Left colon (tissue), 2 donors: ENCODE data around the gene INTS2. TPM values are rescaled to one million over a fixed set of nuclear protein-coding genes. Genes with fewer than 3 reads are reported as not detected.
"Not testable (repeated sequence)": the region's sequence is repeated elsewhere in the genome, so short reads cannot be mapped to it uniquely, and the experiment has no call there.

Source experiments
- ATAC-seq: fragments of 200-7000 bp; cut with Tn5 transposase; one replicate; pipeline ENCODE4 v1.9.1; 2020; ENCODE audit warnings: mild to moderate bottlenecking, moderate library complexity
- DNase-seq, 2 donors: peaks; one replicate each; pipeline ENCODE4 v3.0.0-alpha.2; 2020
- intact Hi-C, 2 donors: fragments of 100-400 bp; cut with DNase I in 1 of 2; cut with micrococcal nuclease in 1 of 2; formaldehyde crosslinking; loops; one replicate each; pipeline versions ENCODE4 v1.11.2 to v1.14.0; 2022; cut with DNase I, micrococcal nuclease
- total RNA-seq, 2 donors: library from RNA; stranded (reverse); fragmentation: NEBNext Ultra II Directional; extraction: Animal tissue kit (Norgen Biotek cat#: 25700); gene quantifications; one replicate each; pipeline ENCODE4 v1.2.1, GENCODE V29; 2021
- donor health status: DM: no; HTN: no; CAD: no.
- donor health status: DM: yes; HTN: yes; CAD: no.

INTS2 gene
- total RNA-seq, 2 donors from 2014 or later = 9.2 to 9.8 TPM

- intact Hi-C loops = loop anchor here in 1 of 2 donors (10.0 kb wide), 1 partner anchor 202 kb away; the partner anchor contains the start of gene MED13
- ATAC-seq = peak; percentile 96
- peak; percentile 91 to 92 for DNase-seq
These were observed 64.6 kb downstream of the INTS2 start, which contains the start of gene BRIP1 for GRCh38 chr17:61862975-61863800. TSS of gene BRIP1 (minus strand) at chr17:61863528. CDS start at chr17:61861539, 1,989 bp downstream.

- intact Hi-C loops = loop anchor here in 1 of 2 donors (10.0 kb wide), 1 partner anchor 203 kb away; the partner anchor contains the start of gene MED13
- DNase-seq (no peak), ATAC-seq (no peak)
These were observed 65.6 kb downstream of the INTS2 start for GRCh38 chr17:61862105-61862574.

- DNase-seq, ATAC-seq: not testable (repeated sequence)
- intact Hi-C loops = loop anchor here in 1 of 2 donors (10.0 kb wide), 1 partner anchor 204 kb away; the partner anchor contains the start of gene MED13
These were observed 67.4 kb downstream of the INTS2 start for GRCh38 chr17:61860397-61860796.

GRCh38 chr17:61856035-61856434 is 71.7 kb downstream of the INTS2 start:
- ATAC-seq (no peak), DNase-seq (no peak)
- intact Hi-C loops = no loop called here

GRCh38 chr17:61852857-61853256 is 74.9 kb downstream of the INTS2 start:
- ATAC-seq (no peak), DNase-seq (no peak)
- intact Hi-C loops = no loop called here

- DNase-seq = no peak
- intact Hi-C loops = no loop called here
- ATAC-seq = no peak
These were observed 78.1 kb downstream of the INTS2 start for GRCh38 chr17:61849674-61850073.

- no peak for ATAC-seq
- intact Hi-C loops = no loop called here
- no peak for DNase-seq
These were observed 78.9 kb downstream of the INTS2 start for GRCh38 chr17:61848896-61849295.

- ATAC-seq (no peak), DNase-seq (no peak)
- intact Hi-C loops = no loop called here
These were observed 79.5 kb downstream of the INTS2 start for GRCh38 chr17:61848247-61848646.

- intact Hi-C loops = no loop called here
- DNase-seq (no peak), ATAC-seq (no peak)
These were observed 80.1 kb downstream of the INTS2 start for GRCh38 chr17:61847659-61848058.

- DNase-seq = no peak
- intact Hi-C loops = no loop called here
- ATAC-seq = no peak
These were observed 80.9 kb downstream of the INTS2 start for GRCh38 chr17:61846761-61847375.

- no peak for ATAC-seq
- intact Hi-C loops = no loop called here
- DNase-seq = no peak
These were observed 81.7 kb downstream of the INTS2 start for GRCh38 chr17:61846088-61846487.

- intact Hi-C loops = no loop called here
- ATAC-seq (no peak), DNase-seq (no peak)
These were observed 84.3 kb downstream of the INTS2 start for GRCh38 chr17:61843435-61843834.

- intact Hi-C loops = no loop called here
- DNase-seq (no peak), ATAC-seq (no peak)
These were observed 84.9 kb downstream of the INTS2 start for GRCh38 chr17:61842899-61843298.

GRCh38 chr17:61839300-61839786 is 88.4 kb downstream of the INTS2 start:
- intact Hi-C loops = loop anchor here in 1 of 2 donors (10.0 kb wide), 1 partner anchor 425 kb away; no protein-coding TSS in a partner anchor
- ATAC-seq (no peak), DNase-seq (no peak)

- intact Hi-C loops = loop anchor here in 1 of 2 donors (10.0 kb wide), 1 partner anchor 423 kb away; no protein-coding TSS in a partner anchor
- ATAC-seq (peak; percentile 78), DNase-seq (peak; percentile 26 to 77)
These were observed 90.4 kb downstream of the INTS2 start for GRCh38 chr17:61837175-61838051.

GRCh38 chr17:61836266-61837174 is 91.3 kb downstream of the INTS2 start:
- no peak for DNase-seq
- ATAC-seq = no peak
- intact Hi-C loops = loop anchor here in 1 of 2 donors (10.0 kb wide), 1 partner anchor 422 kb away; no protein-coding TSS in a partner anchor

- ATAC-seq = no peak
- intact Hi-C loops = loop anchor here in 1 of 2 donors (10.0 kb wide), 1 partner anchor 421 kb away; no protein-coding TSS in a partner anchor
- no peak for DNase-seq
These were observed 92.2 kb downstream of the INTS2 start for GRCh38 chr17:61835606-61836005.
